Endothelial cell (in vitro differentiated cells): ENCODE measurements around the gene RALB. TPM values are rescaled to one million over a fixed set of nuclear protein-coding genes. Genes with fewer than 3 reads are reported as not detected.

Experiments
- DNase-seq: peaks from one replicate; pipeline ENCODE4 v3.0.0; 2021; ENCODE audit warnings: low spot score
- H3K27ac Mint-ChIP-seq: one replicate; pipeline ENCODE4 v1.8.0; 2021; ENCODE audit warnings: mixed read lengths, inconsistent platforms; ENCODE audit not compliant: unreplicated experiment
- H3K27me3 Mint-ChIP-seq: one replicate; pipeline ENCODE4 v1.8.0; 2021; ENCODE audit warnings: mild to moderate bottlenecking, moderate library complexity, mixed read lengths, inconsistent platforms; ENCODE audit not compliant: unreplicated experiment
- H3K36me3 Mint-ChIP-seq: one replicate; pipeline ENCODE4 v1.8.0; 2021; ENCODE audit warnings: mild to moderate bottlenecking, low read depth, mixed read lengths, inconsistent platforms; ENCODE audit not compliant: unreplicated experiment
- H3K4me1 Mint-ChIP-seq: one replicate; pipeline ENCODE4 v1.8.0; 2021; ENCODE audit warnings: mild to moderate bottlenecking, mixed read lengths, inconsistent platforms; ENCODE audit not compliant: unreplicated experiment
- H3K4me3 Mint-ChIP-seq: one replicate; pipeline ENCODE4 v1.8.0; 2021; ENCODE audit warnings: mild to moderate bottlenecking, mixed read lengths, inconsistent platforms; ENCODE audit not compliant: unreplicated experiment
- H3K9me3 Mint-ChIP-seq: one replicate; pipeline ENCODE4 v1.8.0; 2021; ENCODE audit warnings: mixed read lengths, inconsistent platforms; ENCODE audit not compliant: unreplicated experiment
- total RNA-seq: library from RNA; stranded (reverse); fragmentation: NEBNext Ultra II Directional; extraction: Animal tissue kit (Norgen Biotek cat#: 25700); gene quantifications from one replicate; pipeline ENCODE4 v1.2.1, GENCODE V29; 2021; ENCODE audit not compliant: unreplicated experiment
- TF ChIP-seq, protein P1 (sequence below): fragments of 200-600 bp; sonication (generic); IDR thresholded peaks from one replicate; pipeline ENCODE4 v1.5.0; 2021; ENCODE audit warnings: antibody characterized with exemption; ENCODE audit not compliant: unreplicated experiment

The RALB gene
- total RNA-seq, 1 donor from 2014 or later, result 367 TPM

DNA sequence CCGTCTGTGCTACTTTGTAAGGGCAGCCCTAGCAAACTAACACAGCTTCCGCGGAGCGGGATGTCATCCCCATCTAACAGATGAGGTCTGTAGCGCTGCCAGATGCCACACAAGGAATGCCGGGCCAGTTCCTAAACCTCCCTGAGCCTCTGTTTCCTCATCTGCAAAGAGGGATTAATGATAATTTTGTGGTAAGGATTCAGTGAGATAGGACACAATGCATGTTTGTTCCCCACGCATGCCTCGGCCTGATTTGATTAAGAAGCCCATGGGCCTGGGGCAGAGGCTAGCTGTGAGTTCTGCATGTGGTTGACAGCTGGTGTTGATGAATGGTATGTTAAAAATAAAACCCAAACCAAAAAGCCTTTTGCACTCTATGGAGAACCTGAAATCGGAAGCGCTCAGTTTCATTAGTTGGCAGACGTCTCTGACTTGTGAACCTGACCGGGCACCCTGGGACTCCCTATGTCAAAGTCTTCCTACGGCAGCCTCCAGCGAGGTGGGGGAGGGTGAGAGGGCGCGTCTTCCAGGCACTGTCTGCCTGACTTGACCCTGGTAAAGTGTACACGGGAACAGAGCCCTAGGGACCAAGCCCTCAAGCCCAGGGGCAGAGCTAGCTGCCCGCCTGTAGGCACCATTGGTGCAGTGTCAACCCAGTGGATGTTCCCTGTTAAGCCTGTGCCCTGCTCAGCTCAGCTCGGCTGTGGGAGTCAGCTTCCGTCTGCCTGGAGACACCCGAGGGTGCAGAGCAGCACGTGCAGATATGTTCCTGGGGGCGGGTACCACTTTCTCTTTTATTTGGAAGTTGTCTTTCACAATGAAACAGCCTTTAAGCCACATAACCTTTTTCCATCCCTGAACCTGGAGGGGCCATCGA, 78.5 kb downstream of the RALB start:
- peaks cover 17% of the 10 kb centered on the region for H3K27me3 Mint-ChIP-seq
- peaks cover 7% of the 10 kb centered on the region for H3K4me1 Mint-ChIP-seq
- no peak overlapping the region for H3K4me3 Mint-ChIP-seq
- no peak overlapping the region for H3K27ac Mint-ChIP-seq
- no peaks in the 10 kb centered on the region for H3K9me3 Mint-ChIP-seq
- H3K36me3 Mint-ChIP-seq, result peaks cover 9% of the 10 kb centered on the region
- DNase-seq, result no peak
- TF ChIP-seq, protein P1, sequence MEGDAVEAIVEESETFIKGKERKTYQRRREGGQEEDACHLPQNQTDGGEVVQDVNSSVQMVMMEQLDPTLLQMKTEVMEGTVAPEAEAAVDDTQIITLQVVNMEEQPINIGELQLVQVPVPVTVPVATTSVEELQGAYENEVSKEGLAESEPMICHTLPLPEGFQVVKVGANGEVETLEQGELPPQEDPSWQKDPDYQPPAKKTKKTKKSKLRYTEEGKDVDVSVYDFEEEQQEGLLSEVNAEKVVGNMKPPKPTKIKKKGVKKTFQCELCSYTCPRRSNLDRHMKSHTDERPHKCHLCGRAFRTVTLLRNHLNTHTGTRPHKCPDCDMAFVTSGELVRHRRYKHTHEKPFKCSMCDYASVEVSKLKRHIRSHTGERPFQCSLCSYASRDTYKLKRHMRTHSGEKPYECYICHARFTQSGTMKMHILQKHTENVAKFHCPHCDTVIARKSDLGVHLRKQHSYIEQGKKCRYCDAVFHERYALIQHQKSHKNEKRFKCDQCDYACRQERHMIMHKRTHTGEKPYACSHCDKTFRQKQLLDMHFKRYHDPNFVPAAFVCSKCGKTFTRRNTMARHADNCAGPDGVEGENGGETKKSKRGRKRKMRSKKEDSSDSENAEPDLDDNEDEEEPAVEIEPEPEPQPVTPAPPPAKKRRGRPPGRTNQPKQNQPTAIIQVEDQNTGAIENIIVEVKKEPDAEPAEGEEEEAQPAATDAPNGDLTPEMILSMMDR, result no peak

DNA sequence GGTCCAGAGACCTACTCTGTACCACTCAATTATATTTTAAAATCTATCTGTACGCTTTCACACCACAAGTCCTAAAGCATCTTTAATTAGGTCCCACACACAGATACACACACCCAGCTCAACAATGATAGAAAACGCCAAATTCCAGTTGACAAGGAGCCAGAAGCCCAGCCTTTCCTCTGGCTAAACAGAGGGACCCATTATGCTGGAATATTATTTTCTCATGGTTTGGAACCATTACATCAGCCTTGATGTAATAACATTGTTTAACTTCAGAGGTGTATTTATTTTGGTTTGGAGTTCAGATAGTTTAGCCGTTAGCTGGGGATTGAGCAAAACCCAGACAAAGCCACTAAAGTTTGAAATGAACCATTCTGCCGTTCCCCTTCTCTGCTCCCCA, 79.3 kb downstream of the RALB start:
- H3K27ac Mint-ChIP-seq, result no peak overlapping the region
- no peak for DNase-seq
- H3K4me1 Mint-ChIP-seq, result peaks cover 10% of the 10 kb centered on the region
- no peaks in the 10 kb centered on the region for H3K9me3 Mint-ChIP-seq
- TF ChIP-seq, protein P1, result no peak
- peaks cover 9% of the 10 kb centered on the region for H3K36me3 Mint-ChIP-seq
- H3K27me3 Mint-ChIP-seq, result peaks cover 17% of the 10 kb centered on the region
- H3K4me3 Mint-ChIP-seq, result no peak overlapping the region

DNA sequence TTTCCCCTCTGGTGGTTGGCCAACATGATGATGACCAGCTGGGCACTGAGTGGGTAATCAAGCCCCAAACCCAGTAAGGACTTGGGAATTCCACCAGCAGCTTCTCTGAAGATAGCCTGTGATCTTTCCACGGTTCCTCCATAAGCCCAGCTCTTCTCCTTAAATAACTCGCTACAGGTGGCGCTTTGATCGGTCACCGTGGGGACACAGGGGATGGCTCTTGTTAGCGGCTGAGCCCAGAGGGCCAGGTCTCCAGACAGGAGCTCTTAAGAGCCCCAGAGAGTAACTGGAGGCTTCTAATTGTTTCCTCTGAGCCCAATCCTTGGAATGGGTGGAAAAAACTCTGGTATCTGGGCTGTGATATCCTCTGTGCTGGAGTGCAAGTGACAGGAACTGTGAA, 79.7 kb downstream of the RALB start:
- peaks cover 9% of the 10 kb centered on the region for H3K36me3 Mint-ChIP-seq
- no peak for DNase-seq

DNA sequence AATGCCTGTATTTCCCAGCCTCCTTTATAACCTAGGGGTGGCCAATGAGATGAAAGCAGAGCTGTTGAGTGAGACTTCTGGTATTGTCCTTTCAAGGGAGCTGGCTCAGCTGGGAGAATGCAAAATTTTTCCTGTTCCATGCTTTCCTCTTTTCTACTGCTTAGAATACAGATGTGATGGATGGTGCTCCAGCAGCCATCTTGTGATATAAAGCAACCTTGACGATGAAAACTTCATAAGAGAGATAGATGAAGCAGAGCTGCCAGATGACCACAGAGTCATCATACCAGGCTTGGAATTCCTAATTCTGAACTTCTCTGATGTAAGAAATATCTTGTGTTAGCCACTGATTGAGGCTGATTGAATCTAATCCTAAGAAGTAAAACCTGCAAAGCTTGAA, 81.4 kb downstream of the RALB start:
- peaks cover 9% of the 10 kb centered on the region for H3K36me3 Mint-ChIP-seq
- DNase-seq, result no peak
- no peak overlapping the region for H3K27ac Mint-ChIP-seq
- peaks cover 12% of the 10 kb centered on the region for H3K4me1 Mint-ChIP-seq
- H3K27me3 Mint-ChIP-seq, result peaks cover 12% of the 10 kb centered on the region
- TF ChIP-seq, protein P1, result no peak
- H3K4me3 Mint-ChIP-seq, result no peak overlapping the region
- no peaks in the 10 kb centered on the region for H3K9me3 Mint-ChIP-seq

More for the DNA sequence above, 79.7 kb downstream of the RALB start:
- peaks cover 17% of the 10 kb centered on the region for H3K27me3 Mint-ChIP-seq
- TF ChIP-seq, protein P1, result no peak
- peaks cover 12% of the 10 kb centered on the region for H3K4me1 Mint-ChIP-seq
- H3K27ac Mint-ChIP-seq, result no peak overlapping the region
- H3K9me3 Mint-ChIP-seq, result no peaks in the 10 kb centered on the region
- no peak overlapping the region for H3K4me3 Mint-ChIP-seq

DNA sequence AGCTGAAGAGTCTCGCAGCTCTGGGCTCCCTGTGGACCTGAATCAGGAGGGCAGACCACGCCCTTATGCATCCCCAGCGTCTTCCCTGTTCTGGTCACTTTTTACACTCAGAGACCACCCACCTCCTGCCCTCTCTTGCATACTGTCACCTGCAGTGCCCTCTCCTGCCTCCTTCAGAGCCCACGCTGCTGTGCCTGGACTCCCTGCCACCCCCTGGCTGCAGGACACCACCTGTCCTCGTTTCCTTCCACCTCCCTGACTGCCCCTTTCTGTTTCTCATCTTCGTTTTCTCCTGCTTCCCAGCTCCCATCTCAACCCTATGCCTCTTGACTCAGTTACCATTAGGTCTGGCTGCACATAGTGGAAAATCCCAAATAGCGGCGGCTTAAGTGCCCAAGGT, 84.1 kb downstream of the RALB start:
- H3K4me1 Mint-ChIP-seq, result peaks cover 12% of the 10 kb centered on the region
- H3K27ac Mint-ChIP-seq, result no peak overlapping the region
- no peak for DNase-seq
- H3K9me3 Mint-ChIP-seq, result no peaks in the 10 kb centered on the region
- H3K27me3 Mint-ChIP-seq, result peaks cover 10% of the 10 kb centered on the region
- TF ChIP-seq, protein P1, result no peak
- H3K4me3 Mint-ChIP-seq, result no peak overlapping the region
- H3K36me3 Mint-ChIP-seq, result peaks cover 6% of the 10 kb centered on the region
